G401.6 (cell line): ENCODE results near the gene NOL4L.

Experiments used
- FAIRE-seq: peaks from 2 replicates; lab custom pipeline; 2012; peaks lifted over from hg19 to GRCh38; lab: Jason Lieb, UNC

Gene NOL4L

DNA sequence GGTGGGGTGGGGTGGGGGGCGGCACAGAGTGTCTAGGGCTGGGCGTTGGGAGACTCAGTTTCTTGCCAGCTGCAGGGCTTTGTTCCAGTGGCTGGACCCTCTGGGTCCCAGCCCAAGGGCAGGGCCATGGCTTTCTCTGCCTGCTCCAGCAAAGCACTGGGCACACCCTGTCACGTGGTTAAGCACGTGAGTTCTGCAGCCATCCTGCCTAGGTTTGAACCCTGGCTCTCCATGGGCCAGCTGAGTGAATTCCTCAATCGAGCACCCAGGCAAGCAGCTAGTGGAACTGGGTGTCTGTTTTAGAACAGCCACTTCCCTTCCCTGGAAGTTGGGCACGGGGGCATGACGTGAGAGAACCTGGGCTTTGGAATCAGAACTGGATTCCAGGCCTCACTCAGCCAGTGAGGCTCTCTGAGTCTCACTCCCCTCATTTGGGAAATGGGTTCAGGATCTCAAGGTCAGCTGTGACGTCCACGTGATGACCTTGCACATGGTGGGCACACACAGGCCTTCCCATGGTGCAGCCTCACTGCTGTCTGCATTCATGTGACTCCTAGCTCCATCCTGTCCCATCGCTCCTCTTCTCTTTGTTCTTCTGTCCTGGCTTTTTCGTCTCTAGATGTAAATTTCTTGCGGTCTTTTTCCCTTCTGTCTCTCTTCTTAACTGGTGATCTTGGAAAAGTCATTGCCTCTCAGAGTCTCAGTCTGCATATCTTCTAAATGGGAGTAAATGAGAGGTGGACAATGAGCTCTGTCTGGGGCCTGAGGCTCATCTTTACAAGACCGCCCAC, 45.9 kb downstream of the NOL4L start:
- no peak for FAIRE-seq

DNA sequence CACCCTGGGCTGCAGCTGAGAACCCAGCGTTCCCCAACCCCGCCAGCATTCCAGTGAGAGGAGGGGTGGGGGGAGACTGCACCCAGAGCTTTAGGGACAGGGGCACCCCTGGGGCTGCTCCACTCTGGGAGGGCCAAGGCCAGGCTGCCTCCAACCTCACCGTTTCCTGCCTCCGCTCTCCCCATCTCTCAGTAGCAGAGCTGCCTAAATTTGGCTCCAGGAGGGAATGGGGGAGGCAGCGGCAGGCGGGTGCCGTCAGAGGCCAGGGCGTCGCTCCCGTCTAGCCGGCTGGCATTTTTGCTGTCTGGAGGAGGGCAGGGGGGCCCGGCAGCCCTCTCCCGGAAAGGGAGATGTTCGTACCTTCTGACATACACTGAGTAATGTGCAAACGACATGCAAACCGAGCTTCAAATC, 46.6 kb downstream of the NOL4L start:
- FAIRE-seq, result no peak

GRCh38 chr20:32537657-32538525, 47.2 kb downstream of the NOL4L start:
- FAIRE-seq, result no peak

GRCh38 chr20:32536851-32537656, 48.1 kb downstream of the NOL4L start:
- no peak for FAIRE-seq

DNA sequence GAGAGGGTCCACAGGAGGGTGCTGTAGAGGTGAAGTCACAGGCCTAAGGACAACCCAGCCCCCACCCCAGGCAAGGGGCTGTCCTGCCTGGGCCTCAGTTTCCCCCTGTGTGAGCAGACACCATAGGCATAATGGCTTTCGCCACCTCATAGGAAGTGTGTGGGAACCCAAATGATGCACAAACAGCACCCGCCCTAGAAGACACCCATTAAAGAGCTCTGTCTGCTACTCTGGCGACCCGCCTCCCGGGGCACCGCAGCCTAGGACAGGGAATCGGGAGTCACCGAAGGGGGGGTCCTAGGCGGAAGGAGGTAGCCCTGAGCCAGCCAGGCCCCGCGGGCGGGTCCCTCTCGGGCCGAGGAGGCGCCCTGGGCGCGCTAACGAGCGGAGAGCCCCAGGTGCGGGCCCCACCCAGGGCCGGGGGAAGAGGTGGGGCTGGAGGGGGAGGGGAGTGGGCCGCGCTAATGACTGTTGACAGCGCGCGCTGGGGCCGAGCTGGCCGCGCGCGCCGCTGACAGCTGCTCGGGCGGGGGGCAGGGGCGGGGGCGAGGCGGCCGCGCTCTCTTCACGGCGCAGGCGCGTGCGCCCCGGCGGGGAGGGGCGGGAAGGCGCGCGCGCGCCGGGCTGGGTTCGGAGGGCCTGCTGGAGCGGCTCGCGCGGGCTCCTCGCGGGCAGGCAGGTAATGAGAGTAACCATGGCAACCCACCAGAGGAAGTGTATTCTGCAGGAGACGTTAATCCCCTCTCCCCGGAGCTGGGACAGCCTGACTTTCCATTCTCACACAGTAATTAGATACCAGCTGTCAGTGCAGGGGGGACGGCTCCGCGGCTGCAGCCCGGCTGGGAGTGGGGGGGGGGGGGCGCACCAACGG, 48.9 kb downstream of the NOL4L start:
- no peak for FAIRE-seq

- FAIRE-seq, result no peak
Measured at GRCh38 chr20:32535316-32535952, 49.7 kb downstream of the NOL4L start.

DNA sequence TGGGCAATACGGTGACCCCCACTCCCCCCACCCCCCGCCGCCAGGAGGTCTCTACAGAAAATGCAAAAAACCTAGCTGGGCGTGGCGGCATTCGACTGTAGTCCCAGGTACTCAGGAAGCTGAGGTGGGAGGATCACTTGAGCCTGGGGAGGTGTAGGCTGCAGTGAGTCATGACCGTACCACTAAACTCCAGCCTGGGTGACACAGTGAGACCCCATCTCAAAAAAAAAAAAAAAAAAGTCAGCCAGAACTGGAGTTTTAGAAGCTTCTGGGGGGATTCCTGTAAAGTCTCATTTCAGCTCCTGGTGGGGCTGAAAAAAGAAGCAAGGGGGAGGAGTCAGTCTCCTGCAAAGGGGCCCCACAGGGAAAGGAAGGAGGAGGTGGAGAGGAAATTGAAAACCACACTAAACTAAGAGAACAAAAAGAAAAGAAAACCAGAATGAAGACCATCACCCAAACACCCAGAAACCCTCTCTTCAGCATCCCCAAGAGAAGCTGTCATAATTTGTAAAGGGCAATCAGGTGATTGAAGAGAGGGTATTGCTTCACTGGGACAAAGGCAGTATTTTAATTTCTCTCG, 50.4 kb downstream of the NOL4L start:
- FAIRE-seq, result no peak

DNA sequence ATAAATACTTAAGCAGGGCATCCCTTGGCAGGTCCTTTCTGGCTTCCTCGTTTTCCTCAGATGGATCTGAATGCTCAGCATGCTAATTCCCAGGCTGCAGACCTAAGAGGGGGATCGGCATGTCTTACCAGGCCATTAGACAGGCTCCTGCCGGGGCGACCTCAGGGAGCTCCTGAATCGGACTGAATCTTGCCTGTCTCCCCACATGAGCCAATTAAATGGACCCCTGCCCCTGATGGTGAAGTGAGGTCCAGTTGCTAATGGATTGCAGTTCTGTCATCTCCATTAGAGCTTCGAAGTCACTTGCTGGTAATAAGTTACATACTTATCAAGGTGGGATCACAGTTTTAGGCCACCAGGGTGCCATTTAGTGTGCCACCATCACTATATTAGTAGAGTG, 51.4 kb downstream of the NOL4L start:
- FAIRE-seq, result no peak

- no peak for FAIRE-seq
Measured at GRCh38 chr20:32532246-32532645, 52.9 kb downstream of the NOL4L start.

- no peak for FAIRE-seq
Measured at GRCh38 chr20:32528905-32529670, 56.0 kb downstream of the NOL4L start.

- FAIRE-seq, result no peak
Measured at GRCh38 chr20:32528171-32528891, 56.8 kb downstream of the NOL4L start.

DNA sequence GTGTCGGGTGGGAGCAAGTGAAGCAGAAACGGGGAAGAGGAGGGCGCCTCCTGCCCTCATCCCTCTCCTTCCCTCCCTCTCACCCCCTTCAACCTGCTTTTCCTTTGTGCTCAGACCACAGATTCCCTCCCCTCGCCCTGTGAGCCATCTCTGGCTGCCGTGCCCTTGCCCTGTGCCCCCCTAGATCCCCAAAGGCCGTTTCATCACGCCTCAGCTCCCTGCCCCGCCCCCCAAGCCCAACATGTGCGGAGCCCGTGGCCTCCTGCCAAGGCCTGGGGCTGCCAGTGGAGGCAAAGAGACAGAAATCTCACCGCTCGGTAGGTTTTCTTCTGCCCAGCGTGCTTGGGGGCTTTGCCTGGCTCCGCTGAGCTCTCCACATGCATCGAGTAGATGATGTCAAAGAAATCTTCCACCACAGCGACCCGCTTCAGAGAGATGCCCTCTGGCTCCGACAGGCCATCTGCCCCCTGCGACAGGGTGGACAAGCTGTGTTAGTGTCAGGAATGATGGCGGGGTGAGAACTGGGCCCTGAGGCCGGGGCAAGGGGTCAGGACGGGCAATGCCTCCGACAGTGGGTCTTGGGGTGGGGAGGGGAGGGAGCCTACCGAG, 57.6 kb downstream of the NOL4L start:
- FAIRE-seq, result no peak

- no peak for FAIRE-seq
Measured at GRCh38 chr20:32527052-32527446, 58.1 kb downstream of the NOL4L start.

DNA sequence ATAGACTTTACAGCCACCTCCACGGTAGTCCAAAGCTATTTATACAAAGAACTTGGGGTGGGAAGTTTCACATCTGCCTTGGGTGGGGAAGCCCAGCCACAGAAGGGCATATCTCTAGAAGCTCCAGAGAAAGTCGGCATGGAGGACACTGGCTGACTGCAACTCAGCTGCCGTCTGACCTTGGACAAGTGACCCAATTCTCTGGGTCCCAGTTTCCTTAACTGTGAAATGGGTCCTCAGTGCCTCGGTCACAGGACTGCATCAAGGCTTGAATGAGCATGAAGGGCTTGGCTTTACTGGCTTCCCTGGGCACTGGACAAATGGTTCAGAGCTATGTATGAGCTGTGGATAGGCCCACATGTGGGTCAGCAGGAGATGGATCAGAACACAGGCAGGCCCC, 58.6 kb downstream of the NOL4L start:
- no peak for FAIRE-seq

- FAIRE-seq, result no peak
Measured at GRCh38 chr20:32526125-32526524, 59.0 kb downstream of the NOL4L start.

DNA sequence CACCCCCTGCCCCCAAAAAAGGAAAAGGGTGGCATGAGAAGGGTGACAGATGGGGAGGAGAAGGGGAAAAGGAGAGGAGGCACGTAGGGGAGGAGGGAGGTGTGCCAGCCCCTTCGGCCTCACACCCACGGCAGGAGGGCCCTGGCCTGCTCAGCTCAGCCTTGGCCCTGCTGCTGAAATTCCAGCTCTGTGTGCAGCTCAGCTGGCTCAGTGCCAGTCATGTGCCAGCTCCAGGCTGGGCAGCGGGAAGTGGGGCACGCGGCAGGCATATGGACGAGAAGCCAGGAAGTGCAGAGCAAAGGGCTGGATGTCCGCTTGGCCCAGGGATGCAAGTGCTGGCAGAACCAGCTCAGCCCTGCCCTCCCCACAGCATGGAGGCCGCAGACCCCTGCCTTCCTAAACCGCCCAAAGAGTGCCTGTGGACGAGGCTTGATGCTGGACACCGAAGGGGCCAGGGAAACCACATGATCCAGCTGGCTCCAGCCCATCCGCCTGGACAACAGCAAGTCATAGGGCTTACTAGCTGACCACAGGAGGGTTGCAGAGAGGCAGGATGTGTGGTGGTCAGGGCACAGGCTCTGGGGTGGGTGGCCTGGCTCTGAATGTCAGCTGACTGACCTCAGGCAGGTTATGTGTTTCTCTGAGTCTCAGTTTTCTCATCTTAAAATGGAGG, 60.2 kb downstream of the NOL4L start:
- FAIRE-seq, result no peak

DNA sequence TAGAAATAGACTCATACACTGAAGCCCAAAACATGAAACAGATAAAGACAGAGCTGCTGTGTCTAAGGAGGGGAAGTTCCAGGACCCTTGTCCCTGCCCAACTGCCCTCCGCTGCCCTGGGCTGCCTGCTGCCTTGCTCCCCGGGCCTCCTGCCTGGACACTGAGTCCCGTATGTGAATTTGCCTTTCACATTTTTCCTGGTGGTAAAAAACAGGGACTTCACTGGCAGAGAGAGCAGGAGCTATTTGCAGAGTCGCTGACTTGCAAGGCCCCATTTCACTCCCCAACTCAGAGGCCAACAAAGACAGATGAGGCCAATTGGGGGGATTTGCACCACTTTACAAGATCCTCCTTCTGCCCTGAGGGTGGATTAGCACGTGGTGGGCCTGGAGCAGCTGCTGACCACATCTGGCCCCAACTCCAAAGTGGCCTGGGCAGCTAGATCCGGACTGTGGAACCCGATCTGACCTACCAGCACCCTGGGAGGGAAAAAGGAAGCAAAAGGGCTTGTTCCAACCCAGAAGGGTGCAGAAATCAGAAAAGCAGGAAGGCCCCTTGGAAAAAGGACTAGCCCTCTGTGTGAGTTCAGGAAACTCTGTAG, 61.4 kb downstream of the NOL4L start:
- FAIRE-seq, result no peak
